Suppressor macrophage (primary cell): ENCODE results near the gene ALDH16A1.

Experiments used
- DNase-seq, 4 experiments: peaks; one replicate each; pipeline ENCODE4 v3.0.0-alpha.2; 2020 to 2022

Gene ALDH16A1

DNA sequence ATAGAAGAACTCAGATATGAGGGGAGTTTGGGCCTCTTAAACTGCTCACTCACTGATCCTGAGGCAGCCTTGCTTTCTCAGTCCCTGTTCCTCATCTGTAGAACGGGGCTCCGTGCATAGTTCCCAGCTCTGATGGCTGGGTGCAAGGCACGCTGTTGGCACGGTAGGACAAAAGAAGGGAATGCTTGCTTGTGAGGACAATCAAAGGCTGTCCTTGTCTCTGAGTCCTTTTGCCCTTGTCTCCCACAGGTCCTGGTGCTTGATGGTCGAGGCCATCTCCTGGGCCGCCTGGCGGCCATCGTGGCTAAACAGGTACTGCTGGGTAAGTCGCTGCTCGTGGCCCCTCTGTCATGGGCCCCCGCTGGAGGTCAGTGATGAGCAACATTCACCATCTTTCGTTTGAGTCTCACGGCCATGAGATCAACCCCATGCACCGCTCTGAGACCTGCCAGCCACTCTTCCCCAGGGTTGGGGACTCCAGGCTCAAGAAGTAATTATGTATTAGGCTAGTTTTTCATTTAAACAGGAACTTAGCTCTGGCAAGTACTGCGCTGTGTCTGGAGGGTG lies 36.7 kb downstream of the ALDH16A1 start:
- no peak for DNase-seq

GRCh38 chr19:49490287-49491029 lies 37.4 kb downstream of the ALDH16A1 start:
- no peak for DNase-seq

DNA sequence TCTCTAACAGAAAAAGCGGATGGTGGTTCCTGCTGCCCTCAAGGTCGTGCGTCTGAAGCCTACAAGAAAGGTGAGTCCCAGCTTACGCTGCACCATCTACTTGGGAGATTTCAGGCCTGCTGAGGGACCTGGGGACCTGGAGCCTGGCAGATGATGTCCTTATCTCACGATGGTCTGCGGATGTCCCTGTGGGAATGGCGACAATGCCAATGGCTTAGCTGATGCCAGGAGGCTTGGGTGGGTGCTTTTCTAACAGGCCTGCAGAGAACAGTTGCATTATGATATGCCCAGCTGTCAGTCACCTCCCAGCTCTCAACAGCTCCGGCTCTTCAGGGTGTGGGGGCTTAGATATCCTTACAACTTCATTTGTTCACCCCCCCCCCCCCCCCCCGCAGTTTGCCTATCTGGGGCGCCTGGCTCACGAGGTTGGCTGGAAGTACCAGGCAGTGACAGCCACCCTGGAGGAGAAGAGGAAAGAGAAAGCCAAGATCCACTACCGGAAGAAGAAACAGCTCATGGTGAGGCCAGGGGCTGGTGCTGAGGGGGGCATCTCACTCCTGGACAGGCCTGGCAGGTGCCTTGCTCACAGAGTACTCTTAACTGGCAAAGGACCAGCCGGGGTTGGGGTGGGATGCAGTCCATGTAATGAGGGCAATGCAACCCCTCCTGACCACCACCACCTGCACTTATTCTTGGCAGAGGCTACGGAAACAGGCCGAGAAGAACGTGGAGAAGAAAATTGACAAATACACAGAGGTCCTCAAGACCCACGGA lies 38.2 kb downstream of the ALDH16A1 start:
- no peak for DNase-seq

GRCh38 chr19:49491804-49492572 lies 39.0 kb downstream of the ALDH16A1 start:
- no peak for DNase-seq

GRCh38 chr19:49492573-49493405 lies 39.8 kb downstream of the ALDH16A1 start:
- peak in 1 of 4 experiments; percentile 5 for DNase-seq

DNA sequence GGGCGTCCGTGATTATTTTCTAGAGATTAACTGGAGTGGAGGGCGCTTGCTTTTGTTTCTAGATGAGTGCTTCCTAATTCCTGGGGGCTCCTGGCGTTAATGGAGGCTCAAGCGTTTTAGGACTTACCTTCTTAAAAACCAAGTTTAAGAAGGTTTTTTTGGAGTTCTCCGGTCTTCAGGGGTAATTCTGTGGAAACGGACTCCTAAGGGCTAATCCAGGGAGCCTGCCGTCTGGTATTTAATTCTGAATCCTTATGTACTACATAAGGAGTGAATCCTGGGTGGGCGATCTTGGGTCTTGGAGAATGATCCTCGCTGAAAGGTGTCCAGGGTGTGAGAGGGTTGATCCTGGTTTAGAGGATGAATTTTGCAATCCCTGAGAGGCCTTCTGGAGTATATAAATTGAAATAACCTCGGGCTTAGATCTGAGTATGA lies 43.6 kb downstream of the ALDH16A1 start:
- DNase-seq, result peak in 1 of 4 experiments; percentile 14

- peak; percentile 91 to 96 (median 94) for DNase-seq
Measured at GRCh38 chr19:49497047-49497788, 44.2 kb downstream of the ALDH16A1 start.

- DNase-seq, result peak in 1 of 4 experiments; percentile 1
Measured at GRCh38 chr19:49497789-49498103, 44.7 kb downstream of the ALDH16A1 start.

DNA sequence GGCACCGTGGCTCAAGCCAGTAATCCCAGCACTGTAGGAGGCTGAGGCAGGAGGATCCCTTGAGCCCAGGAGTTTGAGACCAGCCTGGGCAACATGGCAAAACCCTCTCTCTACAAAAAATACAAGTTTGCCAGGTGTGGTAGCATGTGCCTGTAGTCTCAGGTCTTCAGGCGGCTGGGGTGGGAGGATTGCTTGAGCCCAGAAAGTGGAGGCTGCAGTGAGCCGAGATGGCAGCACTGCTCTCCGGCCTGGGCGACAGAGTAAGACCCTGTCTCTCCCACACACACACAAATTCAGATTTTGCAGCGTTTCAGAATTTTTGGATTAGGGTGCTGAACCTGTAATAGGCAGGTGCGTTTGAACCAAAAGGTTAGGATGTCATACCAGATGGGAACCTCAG lies 45.5 kb downstream of the ALDH16A1 start:
- no peak for DNase-seq

GRCh38 chr19:49499030-49499670 lies 46.1 kb downstream of the ALDH16A1 start:
- peak in 1 of 4 experiments; percentile 0 for DNase-seq

- DNase-seq, result peak; percentile 55 to 70 (median 66)
Measured at GRCh38 chr19:49502866-49503581, 50.0 kb downstream of the ALDH16A1 start.

GRCh38 chr19:49503582-49503962 lies 50.5 kb downstream of the ALDH16A1 start:
- no peak for DNase-seq

DNA sequence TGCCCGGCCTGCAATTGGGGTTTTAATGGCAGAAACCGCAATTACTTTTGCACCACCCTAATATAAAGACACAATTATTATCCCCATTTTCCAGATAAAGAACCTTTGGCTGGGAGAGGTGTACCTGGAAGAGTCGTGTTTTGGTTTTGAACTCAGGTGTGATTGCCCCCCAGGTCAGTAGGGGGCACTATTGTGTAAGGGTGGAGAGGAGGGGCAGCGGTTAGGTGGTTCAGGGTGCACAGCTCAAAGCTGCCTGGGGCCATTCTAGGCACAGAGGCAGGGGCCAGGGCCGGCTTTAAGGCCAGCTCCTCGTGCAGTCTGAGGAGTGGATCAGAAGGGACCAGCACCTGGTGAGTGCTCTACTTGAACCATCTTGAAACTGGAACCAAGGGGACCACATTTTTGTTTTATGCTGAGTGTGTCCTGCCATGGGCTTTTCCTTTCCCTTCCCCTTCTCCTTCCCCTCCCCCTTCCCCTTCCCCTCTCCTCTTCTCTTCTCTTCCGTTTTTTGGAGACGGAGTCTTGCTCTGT lies 53.6 kb downstream of the ALDH16A1 start:
- peak; percentile 80 to 88 (median 85) for DNase-seq

DNA sequence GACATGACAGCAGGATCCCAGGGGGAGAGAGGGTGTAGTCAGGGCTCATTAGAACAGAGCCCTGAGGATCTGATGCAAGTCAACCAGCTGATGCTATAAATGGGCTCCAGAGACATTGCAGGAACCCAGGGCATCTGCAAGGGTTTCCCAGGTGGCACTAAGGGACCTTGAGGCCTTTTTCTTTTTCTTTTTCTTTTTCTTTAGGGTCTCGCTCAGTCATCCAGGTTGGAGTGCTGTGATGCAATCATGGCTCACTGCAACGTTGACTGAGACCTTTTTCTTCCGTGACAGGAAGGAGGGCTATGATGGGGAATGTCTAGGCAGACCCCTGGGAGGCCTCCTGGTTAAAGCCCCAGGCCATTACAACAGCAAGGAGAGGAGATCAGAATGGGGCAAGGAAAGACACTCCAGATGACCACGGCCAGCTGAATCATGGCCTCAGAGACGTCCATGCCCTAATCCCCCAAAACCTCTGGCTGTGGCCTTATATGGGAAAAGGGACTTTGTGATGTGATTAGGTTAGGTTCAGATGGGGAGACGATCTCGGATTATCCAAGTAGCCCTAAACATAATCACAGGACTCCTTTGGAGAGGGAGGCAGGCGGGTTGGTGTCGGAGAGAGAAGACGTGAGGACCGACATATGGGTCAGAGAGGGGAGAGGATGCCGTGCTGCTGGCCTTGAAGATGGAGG lies 54.9 kb downstream of the ALDH16A1 start:
- peak in 1 of 4 experiments; percentile 0 for DNase-seq

GRCh38 chr19:49512970-49513745 lies 60.1 kb downstream of the ALDH16A1 start:
- peak in 3 of 4 experiments; percentile 46 to 78 (median 76) for DNase-seq

DNA sequence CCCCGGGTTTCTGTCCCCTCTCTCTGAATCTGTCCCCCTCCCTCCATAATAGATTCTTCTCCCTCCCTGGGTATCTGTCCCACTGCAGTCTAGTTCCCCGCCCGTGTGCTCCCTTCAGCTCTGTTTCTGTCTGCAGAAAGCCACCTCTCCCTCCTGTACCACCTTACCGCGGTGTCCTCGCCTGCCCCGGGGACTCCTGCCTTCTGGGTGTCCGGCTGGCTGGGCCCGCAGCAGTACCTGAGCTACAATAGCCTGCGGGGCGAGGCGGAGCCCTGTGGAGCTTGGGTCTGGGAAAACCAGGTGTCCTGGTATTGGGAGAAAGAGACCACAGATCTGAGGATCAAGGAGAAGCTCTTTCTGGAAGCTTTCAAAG lies 60.7 kb downstream of the ALDH16A1 start:
- DNase-seq, result no peak

GRCh38 chr19:49514151-49514550 lies 61.1 kb downstream of the ALDH16A1 start:
- DNase-seq, result no peak

GRCh38 chr19:49515767-49516166 lies 62.7 kb downstream of the ALDH16A1 start:
- peak; percentile 95 to 98 (median 96) for DNase-seq
